Measurements from ENCODE around the gene MYO7B.

Gene MYO7B

GRCh38 chr2:127681976-127682857 lies 146.7 kb downstream of the MYO7B start:
- DNase-seq (ENCODE audit: low read depth) = no peak

DNA sequence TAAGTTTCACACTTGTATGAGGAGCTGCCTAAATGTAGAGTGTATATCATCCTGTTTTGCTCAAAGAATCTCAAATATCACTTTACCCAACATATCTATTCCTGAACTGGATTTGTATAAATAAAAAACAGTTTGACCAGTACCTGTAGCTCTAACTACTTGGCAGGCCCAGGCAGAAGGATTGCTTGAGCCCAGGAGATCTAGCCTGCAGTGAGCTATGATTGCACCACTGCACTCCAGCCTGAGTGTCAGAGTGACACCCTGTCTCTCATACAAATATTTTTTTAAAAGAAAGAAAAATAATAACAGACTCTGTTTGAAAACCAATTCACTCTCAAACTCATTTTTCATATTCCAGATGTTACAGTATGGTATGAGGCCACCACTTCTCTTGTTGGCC lies 147.6 kb downstream of the MYO7B start:
- no peak for DNase-seq (ENCODE audit: low read depth)

DNA sequence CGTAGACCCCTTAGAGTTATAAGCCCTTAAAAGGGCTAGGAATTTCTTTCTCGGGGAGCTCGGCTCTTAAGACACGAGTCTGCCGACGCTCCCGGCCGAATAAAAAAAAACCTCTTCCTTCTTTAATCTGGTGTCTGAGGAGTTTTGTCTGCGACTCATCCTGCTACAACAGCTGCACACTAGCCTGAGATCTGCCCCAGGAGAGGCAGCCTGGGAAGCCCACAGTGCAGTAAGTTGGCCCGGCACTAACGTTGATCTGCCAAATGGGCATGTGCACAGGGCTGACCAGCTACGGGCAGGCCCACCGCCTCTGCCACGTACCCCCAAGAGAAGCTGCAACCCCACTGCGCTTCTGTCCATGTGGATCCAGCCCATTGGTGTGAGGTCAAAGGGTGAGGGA lies 148.3 kb downstream of the MYO7B start:
- DNase-seq (ENCODE audit: low read depth) = no peak

- DNase-seq (ENCODE audit: low read depth) = no peak
Observed at GRCh38 chr2:127685410-127686080, 150.1 kb downstream of the MYO7B start.

Data from stimulated activated CD8-positive, alpha-beta memory T cell treated with anti-CD3 and anti-CD28 coated beads, Interleukin-7, amount 100 ng/mL, for 24 hours (primary cell).